Muscle layer of duodenum (tissue), 2 donors: ENCODE results near the gene PLEKHN1.

ENCODE experiments used
- H3K27ac ChIP-seq: one replicate; pipeline ENCODE4 v1.7.0; 2013; ENCODE audit warnings: mild to moderate bottlenecking, low read length
- H3K27me3 ChIP-seq: one replicate; pipeline ENCODE4 v1.7.0; 2013; ENCODE audit warnings: low read depth, mild to moderate bottlenecking, control low read depth, low read length
- H3K36me3 ChIP-seq, 2 donors: one replicate each; pipeline ENCODE4 v1.7.0; 2013; ENCODE audit warnings: low read length in 2 of 2, control low read depth in 1 of 2, mild to moderate bottlenecking in 1 of 2; ENCODE audit not compliant: insufficient read depth in 2 of 2, control insufficient read depth in 1 of 2
- H3K4me1 ChIP-seq, 2 donors: one replicate each; pipeline ENCODE4 v1.7.0; 2013; ENCODE audit warnings: low read length in 2 of 2, mild to moderate bottlenecking in 2 of 2, control low read depth in 1 of 2, moderate library complexity in 1 of 2; ENCODE audit not compliant: insufficient read depth in 2 of 2, control insufficient read depth in 1 of 2
- H3K4me3 ChIP-seq, 2 donors: one replicate each; pipeline ENCODE4 v1.7.0; 2013; ENCODE audit warnings: low read length in 2 of 2, low read depth in 1 of 2, mild to moderate bottlenecking in 1 of 2
- H3K9me3 ChIP-seq, 2 donors: one replicate each; pipeline ENCODE4 v1.7.0; 2013; ENCODE audit warnings: low read length in 2 of 2, control low read depth in 1 of 2, mild to moderate bottlenecking in 1 of 2; ENCODE audit not compliant: control insufficient read depth in 1 of 2
- donor health status: healthy.

The PLEKHN1 gene

GRCh38 chr1:966135-966703 lies at the start of gene PLEKHN1:
Gene PLEKHN1 (plus strand): TSS chr1:966482. CDS start chr1:966532, 50 bp downstream.
- H3K4me3 ChIP-seq = peak within 1 kb of the TSS; percentile 33 to 73
- peaks cover 0 to 11% of the 10 kb centered on the region in 2 donors for H3K36me3 ChIP-seq
- peaks cover 29% of the 10 kb centered on the region for H3K27me3 ChIP-seq
- H3K4me1 ChIP-seq = peaks cover 0 to 17% of the 10 kb centered on the region in 2 donors
- H3K9me3 ChIP-seq = no peaks in the 10 kb centered on the region
- H3K27ac ChIP-seq = no peak within 1 kb of the TSS

- no peaks in the 10 kb centered on the region for H3K36me3 ChIP-seq
- H3K27me3 ChIP-seq = peaks cover 43% of the 10 kb centered on the region
- peaks cover 0 to 20% of the 10 kb centered on the region in 2 donors for H3K4me1 ChIP-seq
- H3K4me3 ChIP-seq = no peak overlapping the region
- H3K27ac ChIP-seq = no peak overlapping the region
- no peaks in the 10 kb centered on the region for H3K9me3 ChIP-seq
Measured at GRCh38 chr1:917076-917459, 49.2 kb upstream of the PLEKHN1 start.

- no peak overlapping the region for H3K4me3 ChIP-seq
- H3K27ac ChIP-seq = no peak overlapping the region
- H3K27me3 ChIP-seq = peaks cover 45% of the 10 kb centered on the region
- H3K36me3 ChIP-seq = no peaks in the 10 kb centered on the region
- H3K9me3 ChIP-seq = no peaks in the 10 kb centered on the region
- peaks cover 0 to 22% of the 10 kb centered on the region in 2 donors for H3K4me1 ChIP-seq
Measured at GRCh38 chr1:917466-918091, 48.7 kb upstream of the PLEKHN1 start.

- peaks cover 4 to 30% of the 10 kb centered on the region in 2 donors for H3K4me1 ChIP-seq
Measured at GRCh38 chr1:918353-918752, 47.9 kb upstream of the PLEKHN1 start.

GRCh38 chr1:918843-919242 lies 47.4 kb upstream of the PLEKHN1 start:
- H3K27ac ChIP-seq = no peak overlapping the region
- H3K9me3 ChIP-seq = no peaks in the 10 kb centered on the region
- no peak overlapping the region for H3K4me3 ChIP-seq
- H3K27me3 ChIP-seq = peaks cover 53% of the 10 kb centered on the region
- peaks cover 4 to 34% of the 10 kb centered on the region in 2 donors for H3K4me1 ChIP-seq
- no peaks in the 10 kb centered on the region for H3K36me3 ChIP-seq

More at GRCh38 chr1:918353-918752, 47.9 kb upstream of the PLEKHN1 start:
- Histone ChIP-seq H3K27me3 (peaks cover 53% of the 10 kb centered on the region), H3K27ac (no peak overlapping the region), H3K36me3 (no peaks in the 10 kb centered on the region), H3K4me3 (no peak overlapping the region), H3K9me3 (no peaks in the 10 kb centered on the region)

- no peaks in the 10 kb centered on the region for H3K9me3 ChIP-seq
- no peaks in the 10 kb centered on the region for H3K36me3 ChIP-seq
- no peak overlapping the region for H3K4me3 ChIP-seq
- H3K27me3 ChIP-seq = peaks cover 53% of the 10 kb centered on the region
- no peak overlapping the region for H3K27ac ChIP-seq
- H3K4me1 ChIP-seq = peaks cover 4 to 34% of the 10 kb centered on the region in 2 donors
Measured at GRCh38 chr1:919271-919872, 46.9 kb upstream of the PLEKHN1 start.

- H3K27ac ChIP-seq = no peak overlapping the region
- peaks cover 53% of the 10 kb centered on the region for H3K27me3 ChIP-seq
- no peaks in the 10 kb centered on the region for H3K9me3 ChIP-seq
- peaks cover 4 to 39% of the 10 kb centered on the region in 2 donors for H3K4me1 ChIP-seq
- H3K36me3 ChIP-seq = no peaks in the 10 kb centered on the region
- no peak overlapping the region for H3K4me3 ChIP-seq
Measured at GRCh38 chr1:920010-920409, 46.3 kb upstream of the PLEKHN1 start.

GRCh38 chr1:920521-920920 lies 45.8 kb upstream of the PLEKHN1 start:
- Histone ChIP-seq H3K4me1 (peaks cover 4 to 43% of the 10 kb centered on the region in 2 donors), H3K36me3 (no peaks in the 10 kb centered on the region), H3K27ac (no peak overlapping the region), H3K4me3 (peak overlapping the region in 1 of 2 donors; percentile 33), H3K27me3 (peaks cover 53% of the 10 kb centered on the region), H3K9me3 (no peaks in the 10 kb centered on the region)

GRCh38 chr1:921011-921837 lies 45.1 kb upstream of the PLEKHN1 start:
- H3K4me3 ChIP-seq = peak overlapping the region in 1 of 2 donors; percentile 33
- peaks cover 55% of the 10 kb centered on the region for H3K27me3 ChIP-seq
- H3K4me1 ChIP-seq = peaks cover 4 to 49% of the 10 kb centered on the region in 2 donors
- no peaks in the 10 kb centered on the region for H3K36me3 ChIP-seq
- H3K27ac ChIP-seq = no peak overlapping the region
- no peaks in the 10 kb centered on the region for H3K9me3 ChIP-seq

- H3K36me3 ChIP-seq = no peaks in the 10 kb centered on the region
- H3K27ac ChIP-seq = no peak within 1 kb of the TSS
- peaks cover 4 to 44% of the 10 kb centered on the region in 2 donors for H3K4me1 ChIP-seq
- H3K9me3 ChIP-seq = no peaks in the 10 kb centered on the region
- peak within 1 kb of the TSS; percentile 33 to 65 for H3K4me3 ChIP-seq
- H3K27me3 ChIP-seq = peaks cover 51% of the 10 kb centered on the region
Measured at GRCh38 chr1:923131-923990, 42.9 kb upstream of the PLEKHN1 start, which contains the start of gene SAMD11. Gene SAMD11 (plus strand): TSS chr1:923923. CDS start chr1:924432, 509 bp downstream.
